GM19025 (cell line): ENCODE measurements around the gene IVL.

Experiments used
- ATAC-seq: cut with Tn5 transposase; IDR thresholded peaks from one replicate; pipeline ENCODE4 v1.9.1; 2021; ENCODE audit warnings: mild to moderate bottlenecking, low read depth, moderate library complexity; ENCODE audit not compliant: unreplicated experiment

IVL gene

GRCh38 chr1:152907686-152908601 lies at the start of gene IVL:
Gene IVL, plus strand, starts transcription at chr1:152908546. Its CDS starts 1,252 bp downstream, at chr1:152909798.
- ATAC-seq: no peak

GRCh38 chr1:152859696-152860095 lies 48.6 kb upstream of the IVL start, which contains the start of gene LCE7A:
Gene LCE7A, plus strand, starts transcription at chr1:152859996. Its CDS starts 702 bp downstream, at chr1:152860698.
- ATAC-seq: no peak

GRCh38 chr1:152860129-152860528 lies 48.2 kb upstream of the IVL start:
- ATAC-seq: no peak

- ATAC-seq: no peak
Measured at GRCh38 chr1:152861374-152861773, 47.0 kb upstream of the IVL start.

GRCh38 chr1:152864443-152864842 lies 43.9 kb upstream of the IVL start:
- no peak for ATAC-seq

- no peak for ATAC-seq
Measured at GRCh38 chr1:152866321-152866720, 42.0 kb upstream of the IVL start.

- no peak for ATAC-seq
Measured at GRCh38 chr1:152869808-152870419, 38.4 kb upstream of the IVL start.

- no peak for ATAC-seq
Measured at GRCh38 chr1:152870831-152871730, 37.3 kb upstream of the IVL start.

GRCh38 chr1:152871731-152872126 lies 36.6 kb upstream of the IVL start:
- no peak for ATAC-seq

GRCh38 chr1:152873495-152873894 lies 34.9 kb upstream of the IVL start:
- ATAC-seq: no peak

- no peak for ATAC-seq
Measured at GRCh38 chr1:152876827-152877226, 31.5 kb upstream of the IVL start.

GRCh38 chr1:152878042-152878441 lies 30.3 kb upstream of the IVL start, which contains the start of gene SMCP:
Gene SMCP, plus strand, starts transcription at chr1:152878322. Its CDS starts 6,101 bp downstream, at chr1:152884423.
- no peak for ATAC-seq

GRCh38 chr1:152879559-152880198 lies 28.7 kb upstream of the IVL start:
- ATAC-seq: no peak

- no peak for ATAC-seq
Measured at GRCh38 chr1:152880316-152880715, 28.0 kb upstream of the IVL start.

- ATAC-seq: no peak
Measured at GRCh38 chr1:152880907-152881306, 27.4 kb upstream of the IVL start.

GRCh38 chr1:152884085-152884484 lies 24.3 kb upstream of the IVL start:
- no peak for ATAC-seq

GRCh38 chr1:152884506-152884905 lies 23.8 kb upstream of the IVL start:
- ATAC-seq: no peak

GRCh38 chr1:152884966-152885624 lies 23.3 kb upstream of the IVL start:
- no peak for ATAC-seq

- ATAC-seq: no peak
Measured at GRCh38 chr1:152886085-152886484, 22.3 kb upstream of the IVL start.
